A204.1 (cell line): ENCODE data around the gene ZNHIT1.
"Not testable (repeated sequence)": the region's sequence is repeated elsewhere in the genome, so short reads cannot be mapped to it uniquely, and the experiment has no call there.

ENCODE experiments used
- FAIRE-seq: peaks from 2 replicates; lab custom pipeline; 2012; peaks lifted over from hg19 to GRCh38; lab: Jason Lieb, UNC

ZNHIT1 gene

GRCh38 chr7:101241443-101242349 is 23.7 kb downstream of the ZNHIT1 start:
- no peak for FAIRE-seq

DNA sequence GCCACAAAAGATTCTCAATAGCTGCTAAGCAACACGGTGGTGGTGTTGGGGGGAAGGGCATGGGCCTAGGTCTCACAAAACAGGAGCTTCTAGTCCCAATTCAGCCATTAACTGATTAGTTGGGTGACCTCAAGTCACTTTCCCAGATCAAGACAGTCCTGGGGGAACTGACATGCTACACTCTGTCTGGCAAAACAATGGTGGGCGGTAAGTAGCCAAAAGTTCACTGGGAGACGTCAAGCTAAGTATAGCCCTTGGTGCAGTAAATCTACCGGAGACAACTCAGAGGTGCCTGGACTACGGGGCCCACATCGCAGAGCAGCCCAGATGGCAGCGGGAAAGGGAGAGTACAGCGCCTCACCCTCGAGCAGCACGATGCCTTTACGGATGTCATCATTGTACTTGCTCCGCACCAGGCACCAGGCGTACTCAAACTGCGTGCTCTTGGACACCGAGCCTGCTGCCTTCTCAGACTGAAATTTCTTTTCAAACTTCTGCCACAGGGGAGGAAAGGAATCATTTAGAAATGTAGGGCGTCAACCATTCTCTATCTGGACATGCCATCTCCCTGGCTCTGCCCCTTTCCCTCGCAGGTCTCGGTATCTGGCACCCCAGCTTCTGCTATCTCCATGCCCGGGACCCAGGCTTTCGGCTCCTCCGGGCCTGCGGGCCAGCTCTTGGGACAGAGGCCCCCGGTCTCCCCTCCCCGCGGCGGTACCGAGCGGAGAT is 25.8 kb downstream of the ZNHIT1 start:
- no peak for FAIRE-seq

- FAIRE-seq, result no peak
These were observed 26.6 kb downstream of the ZNHIT1 start, which contains the start of gene FIS1 for GRCh38 chr7:101244375-101245146. Gene FIS1, minus strand, starts transcription at chr7:101245081. Its CDS starts 77 bp downstream, at chr7:101245004.

DNA sequence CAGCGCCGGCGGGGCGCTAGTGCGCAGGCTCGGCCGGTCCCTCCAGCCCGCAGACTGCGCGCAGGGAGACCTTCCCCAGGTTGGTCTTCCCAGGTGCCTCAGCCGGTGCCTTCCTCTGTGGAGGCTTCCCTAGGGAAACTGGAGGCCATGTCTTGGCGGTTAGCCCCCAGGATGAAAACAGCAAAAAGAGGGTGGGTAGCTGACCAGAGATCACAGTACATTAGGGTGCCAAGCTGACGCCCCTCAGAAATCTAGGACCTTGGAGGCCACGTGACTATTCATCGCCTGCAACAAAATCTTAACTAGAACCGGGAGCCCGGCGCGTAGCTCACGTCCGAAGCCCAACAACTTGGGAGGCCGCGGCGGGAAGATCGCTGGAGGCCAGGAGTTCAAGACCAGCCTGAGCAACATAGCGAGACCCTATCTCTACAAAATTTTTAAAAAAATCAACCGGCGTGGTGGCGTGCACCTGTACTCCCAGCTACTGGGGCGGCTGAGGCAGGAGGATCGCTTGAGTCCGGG is 27.2 kb downstream of the ZNHIT1 start:
- FAIRE-seq, result no peak

GRCh38 chr7:101248276-101248675 is 30.3 kb downstream of the ZNHIT1 start:
- FAIRE-seq, result no peak

GRCh38 chr7:101250324-101250723 is 32.4 kb downstream of the ZNHIT1 start:
- FAIRE-seq, result no peak

- peak; percentile 99 for FAIRE-seq
These were observed 34.1 kb downstream of the ZNHIT1 start for GRCh38 chr7:101251871-101252659.

DNA sequence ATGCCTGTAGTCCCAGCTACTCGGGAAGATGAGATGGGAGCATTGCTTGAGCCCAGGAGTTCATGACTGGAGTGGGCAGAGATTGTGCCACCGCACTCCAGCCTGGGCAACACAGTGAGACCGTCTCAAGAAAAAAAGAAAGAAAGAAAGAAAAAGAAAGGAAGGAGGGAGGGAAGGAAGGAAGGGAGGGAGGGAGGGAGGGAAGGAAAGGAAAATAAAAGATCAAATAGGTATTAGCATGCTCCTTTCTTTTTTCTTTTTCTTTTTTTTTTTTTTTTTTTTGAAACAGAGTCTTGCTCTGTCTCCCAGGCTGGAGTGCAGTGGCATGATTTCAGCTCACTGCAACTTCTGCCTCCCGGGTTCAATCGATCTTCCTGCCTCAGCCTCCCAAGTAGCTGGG is 35.2 kb downstream of the ZNHIT1 start:
- FAIRE-seq, result not testable (repeated sequence)

GRCh38 chr7:101255796-101256195 is 37.8 kb downstream of the ZNHIT1 start:
- no peak for FAIRE-seq

DNA sequence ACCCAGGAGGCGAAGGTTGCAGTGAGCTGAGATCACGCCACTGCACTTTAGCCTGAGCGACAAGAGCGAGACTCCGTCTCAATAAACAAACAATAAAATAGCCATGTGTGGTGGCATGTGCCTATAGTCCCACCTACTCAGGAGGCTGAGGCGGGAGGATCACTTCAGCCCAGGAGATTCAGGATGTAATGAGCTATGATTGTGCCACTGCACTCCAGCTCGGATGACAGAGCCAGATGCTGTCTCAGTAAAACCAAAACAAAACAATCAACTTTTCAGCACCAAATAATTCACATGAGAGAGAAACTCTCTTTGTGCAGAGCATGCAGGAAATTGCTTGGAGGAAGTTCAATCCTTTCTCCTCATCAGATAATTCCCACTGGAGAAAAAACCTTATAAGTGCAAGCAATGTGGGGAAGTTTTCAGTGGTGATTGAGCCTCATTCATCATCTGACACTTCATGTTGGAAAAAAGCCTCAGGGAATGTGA is 40.3 kb downstream of the ZNHIT1 start:
- no peak for FAIRE-seq

GRCh38 chr7:101264102-101264706 is 46.2 kb downstream of the ZNHIT1 start:
- not testable (repeated sequence) for FAIRE-seq

- no peak for FAIRE-seq
These were observed 47.9 kb downstream of the ZNHIT1 start for GRCh38 chr7:101265622-101266516.

DNA sequence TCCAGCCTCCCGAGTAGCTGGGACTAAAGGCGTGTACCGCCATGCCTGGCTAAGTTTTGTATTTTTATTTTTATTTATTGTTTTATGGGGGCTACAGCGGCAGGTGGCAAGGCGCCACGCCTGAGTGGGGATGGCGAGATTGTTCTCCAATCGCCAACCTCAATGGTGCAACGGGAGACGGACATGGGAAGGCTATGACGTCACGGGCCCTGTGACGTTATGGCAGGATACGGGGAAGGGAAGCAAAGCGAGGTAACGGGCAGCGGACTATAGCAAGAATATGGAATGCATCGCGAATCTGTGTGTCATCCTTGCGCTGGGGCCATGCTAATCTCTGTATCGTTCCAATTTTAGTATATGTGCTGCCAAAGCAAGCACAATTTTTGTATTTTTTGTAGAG is 51.7 kb downstream of the ZNHIT1 start:
- no peak for FAIRE-seq

DNA sequence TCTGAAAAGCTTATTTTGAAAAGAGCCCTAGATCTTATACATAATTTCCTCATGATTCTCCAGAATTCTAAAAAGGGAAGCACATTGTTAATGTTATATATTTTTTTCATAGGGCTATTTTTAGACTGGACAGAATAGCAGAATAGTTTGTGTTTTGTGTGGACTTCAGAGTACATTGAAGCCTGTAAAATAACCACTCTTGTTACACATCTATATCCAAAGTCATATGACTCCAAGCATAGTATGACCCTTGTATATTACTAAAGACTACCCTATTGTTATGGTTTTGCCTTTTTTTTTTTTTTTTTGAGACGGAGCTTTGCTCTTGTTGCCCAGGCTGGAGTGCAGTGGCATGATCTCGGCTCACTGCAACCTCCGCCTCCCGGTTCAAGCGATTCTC is 53.1 kb downstream of the ZNHIT1 start:
- FAIRE-seq, result no peak

- no peak for FAIRE-seq
These were observed 55.2 kb downstream of the ZNHIT1 start for GRCh38 chr7:101273206-101273605.
